DND-41 (cell line): Measurements from ENCODE around the gene NF1.

Source experiments
- CTCF ChIP-seq: IDR thresholded peaks from 2 replicates; pipeline ENCODE4 v1.5.1; 2012; ENCODE audit warnings: borderline replicate concordance, low read length, moderate library complexity, mild to moderate bottlenecking; ENCODE audit not compliant: poor library complexity, severe bottlenecking; ENCODE audit errors: extremely low read depth
- EZH2 ChIP-seq: IDR thresholded peaks from 3 replicates; pipeline ENCODE4 v1.6.1; 2012; ENCODE audit warnings: borderline replicate concordance, low read depth, mild to moderate bottlenecking, moderate library complexity, low read length, inconsistent platforms; ENCODE audit not compliant: severe bottlenecking

GRCh38 chr17:31261601-31262000 lies 166.8 kb downstream of the NF1 start:
- TF ChIP-seq CTCF (no peak), EZH2 (no peak)
